HCT116 (cell line): ENCODE measurements around the gene SRGAP3.

Experiments
- POLR2A ChIP-seq: IDR thresholded peaks from 2 replicates; pipeline ENCODE4 v1.7.0; 2011; ENCODE audit warnings: borderline replicate concordance; ENCODE audit not compliant: insufficient read depth, insufficient read length; ENCODE audit errors: extremely low read depth
- TF ChIP-seq, protein P1 (sequence below): IDR thresholded peaks from 2 replicates; pipeline ENCODE4 v1.6.1; 2011; ENCODE audit warnings: mild to moderate bottlenecking, low read length, moderate library complexity; ENCODE audit not compliant: insufficient replicate concordance; ENCODE audit errors: extremely low read depth

DNA sequence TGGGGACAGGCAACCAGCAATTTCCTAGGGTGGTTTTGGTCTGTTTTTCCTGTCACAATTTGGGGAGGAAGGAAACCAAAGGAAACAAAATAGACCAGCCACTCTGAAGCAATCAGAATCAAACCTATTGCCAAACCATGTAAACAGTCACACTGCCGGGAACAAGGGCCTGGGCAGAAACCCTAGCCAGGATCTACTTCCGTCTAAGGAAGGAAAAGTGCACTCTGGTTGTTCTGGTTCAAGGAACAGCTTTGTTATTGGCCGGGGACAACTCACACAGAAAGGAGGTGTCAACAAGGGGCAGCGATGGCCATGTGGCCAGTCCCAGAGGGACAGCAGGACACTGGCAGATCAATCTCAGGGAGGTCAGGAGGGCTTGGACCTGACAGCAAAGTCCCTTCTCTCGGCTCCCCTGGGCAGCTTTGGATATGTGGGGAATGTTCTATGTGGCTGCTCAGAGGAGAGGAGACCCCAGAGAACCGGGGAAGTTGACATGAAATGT lies 268.6 kb downstream of the SRGAP3 start:
- TF ChIP-seq, protein P1, sequence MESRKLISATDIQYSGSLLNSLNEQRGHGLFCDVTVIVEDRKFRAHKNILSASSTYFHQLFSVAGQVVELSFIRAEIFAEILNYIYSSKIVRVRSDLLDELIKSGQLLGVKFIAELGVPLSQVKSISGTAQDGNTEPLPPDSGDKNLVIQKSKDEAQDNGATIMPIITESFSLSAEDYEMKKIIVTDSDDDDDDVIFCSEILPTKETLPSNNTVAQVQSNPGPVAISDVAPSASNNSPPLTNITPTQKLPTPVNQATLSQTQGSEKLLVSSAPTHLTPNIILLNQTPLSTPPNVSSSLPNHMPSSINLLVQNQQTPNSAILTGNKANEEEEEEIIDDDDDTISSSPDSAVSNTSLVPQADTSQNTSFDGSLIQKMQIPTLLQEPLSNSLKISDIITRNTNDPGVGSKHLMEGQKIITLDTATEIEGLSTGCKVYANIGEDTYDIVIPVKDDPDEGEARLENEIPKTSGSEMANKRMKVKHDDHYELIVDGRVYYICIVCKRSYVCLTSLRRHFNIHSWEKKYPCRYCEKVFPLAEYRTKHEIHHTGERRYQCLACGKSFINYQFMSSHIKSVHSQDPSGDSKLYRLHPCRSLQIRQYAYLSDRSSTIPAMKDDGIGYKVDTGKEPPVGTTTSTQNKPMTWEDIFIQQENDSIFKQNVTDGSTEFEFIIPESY: no peak
- no peak for TF ChIP-seq POLR2A
